Measurements from ENCODE around the gene CHST13. TPM values are rescaled to one million over a fixed set of nuclear protein-coding genes. Genes with fewer than 3 reads are reported as not detected.

The CHST13 gene
- total and polyA plus RNA-seq, 2 of the 4 experiments (the other 2 are of a cell fraction), result not detected

- Histone ChIP-seq H3K14ac (replicated peaks; ENCODE audit: low read depth, low read length) (no peak overlapping the region), H2BK5ac (ENCODE audit: low read depth, low read length, poor library complexity, severe bottlenecking) (no peak overlapping the region), H3K9me3 (ENCODE audit: control insufficient read depth, insufficient read depth, low read length) (no peaks in the 10 kb centered on the region), H2BK20ac (ENCODE audit: low read depth, low read length) (no peak overlapping the region), H2AK9ac (replicated peaks; ENCODE audit: low read depth, low read length, poor library complexity) (no peak overlapping the region), H3K4me3 (ENCODE audit: insufficient read depth, low read depth, low read length) (no peak overlapping the region), H3K36me3 (ENCODE audit: control insufficient read depth, insufficient read depth, low read length) (no peaks in the 10 kb centered on the region), H3K27me3 (ENCODE audit: control insufficient read depth, insufficient read depth, low read length) (peaks cover 2% of the 10 kb centered on the region; the same call in 1 of the 2 replicates), H2BK120ac (ENCODE audit: low read depth, low read length) (no peak overlapping the region), H2AFZ (replicated peaks; ENCODE audit: low read length, poor library complexity) (peak overlapping the region; percentile 53), H3K4ac (ENCODE audit: low read depth, low read length) (no peak overlapping the region), H2BK15ac (ENCODE audit: low read depth, low read length) (no peak overlapping the region), H3K56ac (ENCODE audit: extremely low read depth, insufficient read depth, low read length) (no peak overlapping the region), H3K18ac (ENCODE audit: low read depth, low read length) (no peak overlapping the region), H3K4me2 (ENCODE audit: low read depth, low read length) (no peak overlapping the region), H3K27ac (ENCODE audit: insufficient read depth, low read length) (no peak overlapping the region), H4K5ac (ENCODE audit: low read depth, low read length) (no peak overlapping the region), H4K20me1 (ENCODE audit: insufficient read depth, low read length) (no peaks in the 10 kb centered on the region), H4K91ac (ENCODE audit: insufficient read depth, low read depth, low read length) (no peak overlapping the region), H3K9ac (ENCODE audit: low read depth, low read length) (no peak overlapping the region), H3K79me1 (ENCODE audit: low read depth in 1 of 2, low read length in 2 of 2) (peaks cover 0 to 3% of the 10 kb centered on the region in 2 experiments; a peak in 2 of 4 replicates), H3K23ac (ENCODE audit: low read depth, low read length) (no peak overlapping the region), H4K8ac (ENCODE audit: low read depth in 2 of 2, low read length in 2 of 2) (no peak overlapping the region), H2AK5ac (ENCODE audit: low read depth, low read length) (no peak overlapping the region), H3K9me1 (ENCODE audit: insufficient read depth, low read length) (0 out of 2 replicates have a peak, but pooled peaks cover 6% of the 10 kb centered on the region), H3K4me1 (ENCODE audit: control insufficient read depth, insufficient read depth, low read length) (peaks cover 2% of the 10 kb centered on the region; the same call in 1 of the 2 replicates)
- WGBS, 2 experiments (ENCODE audit: extremely low coverage in 2 of 2, insufficient read length in 1 of 2), result 65% methylated on average over 3 of the region's 5 CpGs; no CpG with 5 or more reads in 1 of the 2 experiments
- CTCF ChIA-PET, result no interaction called here
- no TSS peak for BruUV-seq (replicated peaks)
- POLR2A ChIA-PET (ENCODE audit: unreplicated experiment), result no interaction called here
- DNase-seq, result no peak
- intact Hi-C loops (cut with micrococcal nuclease) (no loop called here), in situ Hi-C loops (cut with MboI; ENCODE audit: low sequenced_read_pairs) (no loop called here), dilution Hi-C loops (cut with HindIII; ENCODE audit: low sequenced_read_pairs, unreplicated experiment) (no loop called here)
- no peak for ATAC-seq (ENCODE audit: low read depth)
- TF ChIP-seq MXI1 (IDR thresholded peaks at IDR 0.05; ENCODE audit: borderline replicate concordance, low read depth, low read length) (no peak), BHLHE40 (IDR thresholded peaks at IDR 0.05; ENCODE audit: low read depth, low read length) (no peak), NFE2L2 (IDR thresholded peaks at IDR 0.05; ENCODE audit: low read depth, low read length) (no peak), SMC3 (IDR thresholded peaks at IDR 0.05; ENCODE audit: low read depth, low read length) (no peak), CHD1 (IDR thresholded peaks at IDR 0.05; ENCODE audit: low read depth, low read length) (no peak), ELK1 (IDR thresholded peaks at IDR 0.05; ENCODE audit: borderline replicate concordance, low read depth, low read length) (no peak), MAZ (IDR thresholded peaks at IDR 0.05; ENCODE audit: borderline replicate concordance, low read depth, low read length) (no peak), MAFK (IDR thresholded peaks at IDR 0.05; ENCODE audit: low read depth, low read length) (no peak), RAD21 (IDR thresholded peaks at IDR 0.05; ENCODE audit: low read length) (no peak), RFX5 (IDR thresholded peaks at IDR 0.05; ENCODE audit: low read depth, low read length) (no peak), FOS (IDR thresholded peaks at IDR 0.05; ENCODE audit: low read depth, low read length) (no peak), RCOR1 (IDR thresholded peaks at IDR 0.05; ENCODE audit: insufficient replicate concordance, low read length) (no peak), POLR2A (IDR thresholded peaks at IDR 0.05; ENCODE audit: low read depth, low read length) (no peak), CEBPB (IDR thresholded peaks at IDR 0.05; ENCODE audit: low read depth, low read length) (no peak)
- TF ChIP-seq, protein P1, sequence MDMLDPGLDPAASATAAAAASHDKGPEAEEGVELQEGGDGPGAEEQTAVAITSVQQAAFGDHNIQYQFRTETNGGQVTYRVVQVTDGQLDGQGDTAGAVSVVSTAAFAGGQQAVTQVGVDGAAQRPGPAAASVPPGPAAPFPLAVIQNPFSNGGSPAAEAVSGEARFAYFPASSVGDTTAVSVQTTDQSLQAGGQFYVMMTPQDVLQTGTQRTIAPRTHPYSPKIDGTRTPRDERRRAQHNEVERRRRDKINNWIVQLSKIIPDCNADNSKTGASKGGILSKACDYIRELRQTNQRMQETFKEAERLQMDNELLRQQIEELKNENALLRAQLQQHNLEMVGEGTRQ (IDR thresholded peaks at IDR 0.05; ENCODE audit: low read depth, low read length), result no peak
- TF ChIP-seq, protein P2, sequence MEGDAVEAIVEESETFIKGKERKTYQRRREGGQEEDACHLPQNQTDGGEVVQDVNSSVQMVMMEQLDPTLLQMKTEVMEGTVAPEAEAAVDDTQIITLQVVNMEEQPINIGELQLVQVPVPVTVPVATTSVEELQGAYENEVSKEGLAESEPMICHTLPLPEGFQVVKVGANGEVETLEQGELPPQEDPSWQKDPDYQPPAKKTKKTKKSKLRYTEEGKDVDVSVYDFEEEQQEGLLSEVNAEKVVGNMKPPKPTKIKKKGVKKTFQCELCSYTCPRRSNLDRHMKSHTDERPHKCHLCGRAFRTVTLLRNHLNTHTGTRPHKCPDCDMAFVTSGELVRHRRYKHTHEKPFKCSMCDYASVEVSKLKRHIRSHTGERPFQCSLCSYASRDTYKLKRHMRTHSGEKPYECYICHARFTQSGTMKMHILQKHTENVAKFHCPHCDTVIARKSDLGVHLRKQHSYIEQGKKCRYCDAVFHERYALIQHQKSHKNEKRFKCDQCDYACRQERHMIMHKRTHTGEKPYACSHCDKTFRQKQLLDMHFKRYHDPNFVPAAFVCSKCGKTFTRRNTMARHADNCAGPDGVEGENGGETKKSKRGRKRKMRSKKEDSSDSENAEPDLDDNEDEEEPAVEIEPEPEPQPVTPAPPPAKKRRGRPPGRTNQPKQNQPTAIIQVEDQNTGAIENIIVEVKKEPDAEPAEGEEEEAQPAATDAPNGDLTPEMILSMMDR (conservative IDR thresholded peaks at IDR 0.05; ENCODE audit: low read depth, low read length), result no peak
Observed at GRCh38 chr3:126480206-126480605, 43.7 kb upstream of the CHST13 start.
